Measurements from ENCODE around the gene GABRB2. TPM values are rescaled to one million over a fixed set of nuclear protein-coding genes. Genes with fewer than 3 reads are reported as not detected.

The GABRB2 gene
- total and polyA plus RNA-seq, 2 experiments from 2014 or later, result 0.11 to 0.94 TPM

GRCh38 chr5:161311965-161312364 is 234.6 kb downstream of the GABRB2 start:
- Histone ChIP-seq H3F3A (replicated peaks; ENCODE audit: low read depth) (no peaks in the 10 kb centered on the region), H3K36me3 (ENCODE audit: insufficient read depth) (no peaks in the 10 kb centered on the region), H3K79me2 (replicated peaks; ENCODE audit: insufficient read depth) (no peaks in the 10 kb centered on the region), H3K4me3 (no peak overlapping the region), H3K4me2 (no peak overlapping the region), H3K4me1 (ENCODE audit: insufficient read depth) (no peaks in the 10 kb centered on the region), H3K9me2 (ENCODE audit: insufficient read depth) (no peaks in the 10 kb centered on the region; the same call in 1 of the 2 replicates), H2AFZ (no peak overlapping the region), H3K27ac (ENCODE audit: low read depth) (no peak overlapping the region), H4K20me1 (replicated peaks; ENCODE audit: insufficient read depth) (no peaks in the 10 kb centered on the region), H3K27me3 (ENCODE audit: insufficient read depth) (no peaks in the 10 kb centered on the region)
- Mint-ChIP-seq H3K9me3 (no peaks in the 10 kb centered on the region), H3K4me1 (no peaks in the 10 kb centered on the region), H3K27me3 (ENCODE audit: insufficient read depth, low read depth, poor library complexity) (no peaks in the 10 kb centered on the region), H3K36me3 (ENCODE audit: low read depth) (no peaks in the 10 kb centered on the region), H3K4me3 (no peak overlapping the region), H3K27ac (no peak overlapping the region)
- TF ChIP-seq EZH2 (IDR thresholded peaks at IDR 0.05; ENCODE audit: low read depth, unreplicated experiment) (no peak), ZNF114 (CRISPR knock-in tag; IDR thresholded peaks at IDR 0.05) (no peak), JUNB (IDR thresholded peaks at IDR 0.05; ENCODE audit: unreplicated experiment) (no peak), POLR2AphosphoS5 (IDR thresholded peaks at IDR 0.05; ENCODE audit: low read depth) (no peak), CTCF (conservative IDR thresholded peaks at IDR 0.05; ENCODE audit: low read depth in 2 of 2) (no peak)
- ATAC-seq (no peak), DNase-seq (ENCODE audit: low spot score) (no peak)

- H3K4me1 Mint-ChIP-seq, result no peaks in the 10 kb centered on the region
- H3K36me3 Mint-ChIP-seq (ENCODE audit: low read depth), result no peaks in the 10 kb centered on the region
- H3K4me2 ChIP-seq, result no peak overlapping the region
- no peaks in the 10 kb centered on the region for H3K36me3 ChIP-seq (ENCODE audit: insufficient read depth)
- DNase-seq (ENCODE audit: low spot score), result no peak
- H3K79me2 ChIP-seq (replicated peaks; ENCODE audit: insufficient read depth), result no peaks in the 10 kb centered on the region
- no peaks in the 10 kb centered on the region for H3F3A ChIP-seq (replicated peaks; ENCODE audit: low read depth)
- no peaks in the 10 kb centered on the region for H3K27me3 ChIP-seq (ENCODE audit: insufficient read depth)
- H3K9me2 ChIP-seq (ENCODE audit: insufficient read depth), result no peaks in the 10 kb centered on the region; the same call in 1 of the 2 replicates
- H3K4me1 ChIP-seq (ENCODE audit: insufficient read depth), result no peaks in the 10 kb centered on the region
- no peaks in the 10 kb centered on the region for H3K9me3 Mint-ChIP-seq
- no peak for ATAC-seq
- H3K4me3 ChIP-seq, result no peak overlapping the region
- H4K20me1 ChIP-seq (replicated peaks; ENCODE audit: insufficient read depth), result no peaks in the 10 kb centered on the region
- no peak overlapping the region for H3K27ac ChIP-seq (ENCODE audit: low read depth)
- H2AFZ ChIP-seq, result no peak overlapping the region
- H3K4me3 Mint-ChIP-seq, result no peak overlapping the region
- TF ChIP-seq ZNF331 (CRISPR knock-in tag; IDR thresholded peaks at IDR 0.05; ENCODE audit: low read depth) (no peak), JUNB (IDR thresholded peaks at IDR 0.05; ENCODE audit: unreplicated experiment) (no peak), STAT1 (IDR thresholded peaks at IDR 0.05; ENCODE audit: unreplicated experiment) (no peak), ZNF462 (CRISPR knock-in tag; IDR thresholded peaks at IDR 0.05) (no peak)
- no peaks in the 10 kb centered on the region for H3K27me3 Mint-ChIP-seq (ENCODE audit: insufficient read depth, low read depth, poor library complexity)
- H3K27ac Mint-ChIP-seq, result no peak overlapping the region
These were observed 235.3 kb downstream of the GABRB2 start for GRCh38 chr5:161311146-161311708.

All from GM23338 (cell line).